Adipocyte (in vitro differentiated cells): Measurements from ENCODE around the gene CLDN5.

Experiments used
- DNase-seq: peaks from one replicate; pipeline ENCODE4 v3.0.0-alpha.2; 2015; ENCODE audit warnings: low read depth
- H3K27me3 ChIP-seq: replicated peaks from 2 replicates; pipeline ENCODE4 v1.7.0; 2013; ENCODE audit warnings: mild to moderate bottlenecking, low read length, moderate library complexity; ENCODE audit not compliant: control insufficient read depth, insufficient read depth
- H3K36me3 ChIP-seq: 2 replicates; pipeline ENCODE4 v1.7.0; 2013; ENCODE audit warnings: low read length, mild to moderate bottlenecking, moderate library complexity; ENCODE audit not compliant: control insufficient read depth, insufficient read depth, severe bottlenecking
- H3K4me1 ChIP-seq: 2 replicates; pipeline ENCODE4 v1.7.0; 2013; ENCODE audit warnings: mild to moderate bottlenecking, low read length, moderate library complexity; ENCODE audit not compliant: control insufficient read depth, insufficient read depth
- H3K4me3 ChIP-seq: 2 replicates; pipeline ENCODE4 v1.7.0; 2013; ENCODE audit warnings: mild to moderate bottlenecking, low read length, moderate library complexity
- H3K9ac ChIP-seq: 2 replicates; pipeline ENCODE4 v1.7.0; 2013; ENCODE audit warnings: mild to moderate bottlenecking, low read length, moderate library complexity
- H3K9me3 ChIP-seq: 2 replicates; pipeline ENCODE4 v1.7.0; 2013; ENCODE audit warnings: mild to moderate bottlenecking, low read length, moderate library complexity; ENCODE audit not compliant: control insufficient read depth

CLDN5 gene

DNA sequence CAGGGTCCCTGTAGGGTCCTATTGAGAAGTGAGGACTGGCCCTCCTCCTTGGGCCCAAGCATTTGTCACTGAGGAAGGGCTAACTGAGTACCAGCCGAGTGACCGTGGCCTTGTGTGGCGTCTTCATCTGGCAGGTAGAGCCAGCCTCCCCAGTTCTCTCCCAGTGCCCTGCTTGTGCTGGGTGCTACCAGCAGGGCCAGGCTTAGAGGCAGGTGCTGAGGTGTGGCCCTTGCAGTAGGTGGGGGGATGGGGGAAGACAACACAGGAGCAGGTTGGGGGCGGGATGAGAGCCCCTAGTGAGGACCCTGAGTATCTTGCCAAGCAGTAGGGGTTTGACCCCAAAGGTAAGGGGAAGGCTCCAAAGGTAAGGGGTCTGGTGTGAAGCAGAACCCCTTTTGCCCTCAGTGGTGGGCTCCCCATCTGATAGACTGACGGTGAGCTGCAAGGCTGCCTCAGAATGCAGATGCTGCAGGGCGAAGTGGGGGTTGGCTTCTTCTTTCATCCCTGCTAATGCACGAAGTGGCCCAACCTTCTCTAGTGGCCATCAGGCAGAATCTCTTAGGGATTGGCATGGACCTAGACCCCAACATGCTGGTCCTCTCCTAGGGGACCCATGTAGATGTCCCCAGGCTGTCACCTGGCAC lies 24.9 kb downstream of the CLDN5 start:
- Histone ChIP-seq H3K9ac (no peak overlapping the region), H3K36me3 (no peaks in the 10 kb centered on the region), H3K4me3 (no peak overlapping the region), H3K4me1 (no peaks in the 10 kb centered on the region), H3K9me3 (no peaks in the 10 kb centered on the region), H3K27me3 (no peaks in the 10 kb centered on the region)
- no peak for DNase-seq

DNA sequence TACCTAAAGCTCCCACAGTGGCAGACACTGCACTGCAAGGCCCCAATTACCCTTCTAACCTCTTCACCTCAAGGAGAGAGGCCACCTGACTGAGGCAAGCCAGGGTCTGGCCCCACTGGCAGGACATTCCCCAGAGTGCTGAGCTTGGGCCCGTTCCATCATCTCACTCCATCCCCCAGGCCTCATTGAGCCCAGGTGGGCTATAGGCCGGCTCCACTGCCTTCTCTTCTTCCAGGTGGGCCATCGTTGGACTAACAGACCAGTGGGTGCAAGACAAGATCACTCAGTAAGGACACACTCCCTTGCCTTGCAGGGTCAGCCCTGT lies 25.4 kb downstream of the CLDN5 start:
- no peak overlapping the region for H3K4me3 ChIP-seq
- no peaks in the 10 kb centered on the region for H3K9me3 ChIP-seq
- DNase-seq = no peak
- no peaks in the 10 kb centered on the region for H3K4me1 ChIP-seq
- H3K36me3 ChIP-seq = no peaks in the 10 kb centered on the region
- H3K27me3 ChIP-seq = no peaks in the 10 kb centered on the region
- no peak overlapping the region for H3K9ac ChIP-seq

DNA sequence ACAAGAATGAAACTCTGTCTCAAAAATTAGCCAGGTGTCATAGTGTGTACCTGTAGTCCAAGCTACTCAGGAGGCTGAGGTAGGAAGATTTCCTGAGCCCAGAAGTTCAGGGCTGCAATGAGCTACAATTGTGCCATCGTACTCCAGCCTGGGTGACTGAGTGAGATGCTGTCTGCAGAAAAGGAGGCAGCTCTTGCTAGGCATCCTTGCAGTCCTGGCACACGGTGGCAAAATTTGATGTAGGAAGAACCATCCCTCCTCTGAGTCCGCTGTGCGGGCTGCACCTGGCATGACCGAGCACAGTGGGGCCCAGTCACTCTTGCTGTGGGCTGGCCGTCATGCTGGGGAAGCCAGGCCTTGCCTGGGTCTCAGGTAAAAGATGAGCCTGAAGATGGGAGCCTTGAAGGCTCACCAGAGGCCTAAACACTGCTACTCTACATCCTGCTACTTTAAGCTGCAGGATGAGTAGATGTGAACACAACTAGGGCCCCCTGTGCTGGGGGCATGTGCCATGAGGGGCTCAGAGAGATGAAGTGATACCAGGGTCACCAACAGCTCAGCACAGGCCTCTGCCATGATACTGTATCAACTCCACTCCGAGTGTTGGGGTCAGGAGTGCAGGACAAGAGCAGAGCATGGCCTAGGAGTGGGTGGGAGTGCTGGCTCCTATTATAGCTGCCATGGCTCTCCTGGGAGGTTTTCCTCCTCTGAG lies 25.9 kb downstream of the CLDN5 start:
- no peaks in the 10 kb centered on the region for H3K36me3 ChIP-seq
- no peaks in the 10 kb centered on the region for H3K4me1 ChIP-seq
- H3K4me3 ChIP-seq = no peak overlapping the region
- H3K9me3 ChIP-seq = no peaks in the 10 kb centered on the region
- H3K9ac ChIP-seq = no peak overlapping the region
- no peak for DNase-seq
- no peaks in the 10 kb centered on the region for H3K27me3 ChIP-seq

DNA sequence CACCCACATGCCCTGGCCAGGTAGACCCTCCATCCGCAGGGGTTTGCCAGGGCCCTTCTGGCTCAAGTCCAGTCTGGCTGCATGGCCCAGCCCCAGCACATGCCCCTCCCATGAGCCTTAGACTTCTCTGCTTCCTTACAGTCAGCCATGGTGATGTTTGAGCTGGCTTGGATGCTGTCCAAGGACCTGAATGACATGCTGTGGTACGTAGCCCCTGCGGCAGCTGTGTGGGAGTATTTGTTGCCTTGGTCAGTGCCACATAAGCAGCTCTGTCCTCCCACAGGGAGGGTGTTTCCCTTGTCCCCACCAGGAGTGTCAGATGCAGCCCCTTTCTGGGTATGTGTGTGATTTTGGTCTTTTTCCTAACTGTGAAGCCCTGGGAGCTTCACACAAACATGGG lies 27.0 kb downstream of the CLDN5 start:
- Histone ChIP-seq H3K4me1 (no peaks in the 10 kb centered on the region), H3K27me3 (no peaks in the 10 kb centered on the region), H3K9ac (no peak overlapping the region), H3K4me3 (no peak overlapping the region), H3K36me3 (no peaks in the 10 kb centered on the region), H3K9me3 (no peaks in the 10 kb centered on the region)
- DNase-seq = peak; percentile 32

DNA sequence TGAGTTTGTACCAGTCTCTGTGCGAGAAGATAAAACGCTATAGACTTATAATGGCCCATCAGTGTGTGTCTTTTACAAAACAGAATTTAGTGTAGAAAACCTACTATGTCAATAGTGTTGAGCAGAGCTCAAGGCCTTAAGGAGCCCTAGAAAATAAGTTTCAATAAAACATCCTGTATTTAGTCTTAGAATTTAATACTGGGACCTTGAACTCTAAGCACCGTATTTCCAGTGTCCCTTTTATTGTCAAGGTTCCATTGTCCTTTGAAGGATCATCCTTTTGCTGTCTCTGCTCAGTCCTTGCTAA lies 27.9 kb downstream of the CLDN5 start:
- no peaks in the 10 kb centered on the region for H3K27me3 ChIP-seq
- H3K9me3 ChIP-seq = no peaks in the 10 kb centered on the region
- no peaks in the 10 kb centered on the region for H3K4me1 ChIP-seq
- H3K4me3 ChIP-seq = no peak overlapping the region
- H3K9ac ChIP-seq = no peak overlapping the region
- no peak for DNase-seq
- H3K36me3 ChIP-seq = no peaks in the 10 kb centered on the region

DNA sequence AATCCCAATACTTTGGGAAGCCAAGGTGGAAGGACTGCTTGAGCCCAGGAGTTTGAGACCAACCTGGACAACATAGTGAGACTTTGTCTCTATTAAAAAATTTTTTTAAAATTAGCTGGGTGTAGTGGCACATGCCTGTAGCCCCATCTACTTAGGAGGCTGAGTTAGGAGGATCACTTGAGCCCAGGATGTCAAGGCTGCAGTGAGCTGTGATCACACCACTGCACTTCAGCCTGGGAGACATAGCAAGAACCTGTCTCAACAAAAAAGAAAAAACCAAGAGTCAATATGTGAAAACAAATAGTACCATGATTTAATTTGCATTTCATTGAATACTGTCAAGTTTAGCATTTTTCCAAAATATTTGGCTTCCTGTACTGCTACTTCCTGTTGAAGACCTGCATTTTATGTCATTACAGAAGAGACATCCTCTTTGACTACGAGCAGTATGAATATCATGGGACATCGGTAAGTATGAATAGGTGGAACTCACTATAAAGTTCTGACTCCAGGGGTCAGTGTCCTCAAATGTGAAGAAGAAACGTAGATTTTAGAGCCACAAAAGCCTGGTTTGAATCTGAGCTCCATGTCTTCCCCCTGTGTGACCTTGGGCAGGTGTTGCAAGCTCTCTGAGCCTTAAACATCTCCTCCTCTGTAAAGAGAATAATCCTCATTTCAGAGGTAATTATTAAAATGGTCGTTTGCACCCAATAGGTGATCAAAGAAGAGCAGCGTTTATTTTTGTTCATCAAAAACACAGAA lies 28.5 kb downstream of the CLDN5 start:
- Histone ChIP-seq H3K9ac (no peak overlapping the region), H3K36me3 (no peaks in the 10 kb centered on the region), H3K27me3 (no peaks in the 10 kb centered on the region), H3K9me3 (no peaks in the 10 kb centered on the region), H3K4me1 (no peaks in the 10 kb centered on the region), H3K4me3 (no peak overlapping the region)
- peak; percentile 25 for DNase-seq

DNA sequence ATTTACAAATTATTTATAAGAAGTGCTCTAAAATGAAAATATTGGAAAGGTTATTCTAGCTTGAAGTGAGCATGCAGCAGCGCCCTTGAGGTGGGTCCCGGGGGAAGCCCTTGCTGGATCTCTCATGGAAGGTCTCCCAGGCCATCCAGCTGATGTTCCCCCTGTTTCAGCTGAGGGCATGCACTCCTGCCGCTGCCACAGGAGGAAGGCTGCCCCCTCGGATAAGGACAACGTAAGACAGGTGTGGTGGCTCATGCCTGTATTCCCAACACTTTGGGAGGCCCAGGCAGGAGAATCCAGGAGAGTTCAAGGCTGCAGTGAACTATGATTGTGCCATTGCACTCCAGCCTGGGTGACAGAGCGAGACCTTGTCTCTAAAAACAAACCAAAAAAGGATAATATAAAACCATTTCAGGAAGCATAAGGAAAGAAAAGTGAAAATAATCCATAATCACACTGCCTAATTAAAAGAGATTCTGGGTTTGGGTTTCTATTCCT lies 29.5 kb downstream of the CLDN5 start:
- no peaks in the 10 kb centered on the region for H3K27me3 ChIP-seq
- no peaks in the 10 kb centered on the region for H3K36me3 ChIP-seq
- H3K9ac ChIP-seq = no peak overlapping the region
- no peak for DNase-seq
- no peaks in the 10 kb centered on the region for H3K4me1 ChIP-seq
- H3K9me3 ChIP-seq = no peaks in the 10 kb centered on the region
- no peak overlapping the region for H3K4me3 ChIP-seq

DNA sequence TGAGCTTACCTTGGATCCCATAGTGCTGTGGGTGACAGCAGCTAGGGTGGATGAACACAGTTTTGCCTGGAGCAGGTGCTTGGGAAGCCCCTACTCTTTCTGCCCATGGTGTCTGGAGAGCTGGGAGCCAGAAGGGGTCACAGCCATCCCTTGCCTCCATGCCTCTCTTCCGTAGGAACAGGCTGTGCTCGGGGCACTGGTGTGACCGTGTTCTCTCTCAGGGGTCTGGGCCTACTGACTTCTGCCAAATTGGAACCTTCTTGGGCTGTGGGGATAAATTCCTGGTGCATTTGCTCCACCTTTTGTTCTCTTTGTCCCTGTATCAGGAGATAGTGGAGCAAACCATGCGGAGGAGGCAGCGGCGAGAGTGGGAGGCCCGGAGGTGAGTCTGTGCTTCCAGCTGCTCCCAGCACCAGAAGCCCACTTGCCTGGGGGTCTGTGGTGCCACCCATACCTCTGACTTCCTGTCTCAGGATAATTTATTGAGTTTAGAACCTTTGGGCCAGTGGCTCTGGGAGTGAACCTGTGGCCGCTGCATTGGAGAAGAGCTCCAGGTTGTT lies 30.1 kb downstream of the CLDN5 start:
- Histone ChIP-seq H3K36me3 (no peaks in the 10 kb centered on the region), H3K9me3 (no peaks in the 10 kb centered on the region), H3K4me1 (no peaks in the 10 kb centered on the region), H3K4me3 (no peak overlapping the region), H3K9ac (no peak overlapping the region), H3K27me3 (no peaks in the 10 kb centered on the region)
- no peak for DNase-seq

DNA sequence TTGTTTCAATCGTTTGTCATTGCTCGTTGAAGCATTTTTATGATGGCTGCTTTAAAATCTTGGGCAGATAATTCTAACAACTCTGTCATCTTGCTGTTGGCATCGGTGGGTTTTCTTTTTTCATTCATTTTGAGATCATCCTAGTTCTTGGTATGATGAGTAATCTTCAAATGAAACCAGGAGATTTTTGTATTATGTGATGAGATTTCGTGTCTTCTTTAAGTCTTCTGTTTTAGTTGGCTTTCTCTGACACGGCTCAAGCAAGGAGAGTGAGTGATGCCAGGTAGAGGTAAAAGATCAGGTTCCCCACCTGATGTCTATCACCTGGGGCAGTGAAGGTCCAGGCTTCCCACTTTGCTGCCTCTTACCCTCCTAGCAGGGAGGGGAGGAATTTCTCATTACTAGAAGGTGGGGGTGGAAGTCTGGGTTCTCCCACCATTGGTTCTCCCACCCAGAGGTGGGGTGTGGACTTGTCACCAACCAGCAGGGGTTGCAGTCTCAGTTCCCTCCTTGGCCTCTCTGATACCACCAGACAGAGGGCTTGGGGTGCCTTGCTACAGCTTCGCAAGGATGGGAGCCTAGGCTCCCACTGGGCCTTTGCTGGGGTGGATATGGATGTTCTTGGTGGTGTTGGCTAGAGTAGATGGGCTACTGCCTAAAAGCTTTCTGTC lies 31.6 kb downstream of the CLDN5 start:
- no peaks in the 10 kb centered on the region for H3K9me3 ChIP-seq
- H3K27me3 ChIP-seq = no peaks in the 10 kb centered on the region
- no peak for DNase-seq
- no peak overlapping the region for H3K9ac ChIP-seq
- no peaks in the 10 kb centered on the region for H3K36me3 ChIP-seq
- no peak overlapping the region for H3K4me3 ChIP-seq
- H3K4me1 ChIP-seq = no peaks in the 10 kb centered on the region

DNA sequence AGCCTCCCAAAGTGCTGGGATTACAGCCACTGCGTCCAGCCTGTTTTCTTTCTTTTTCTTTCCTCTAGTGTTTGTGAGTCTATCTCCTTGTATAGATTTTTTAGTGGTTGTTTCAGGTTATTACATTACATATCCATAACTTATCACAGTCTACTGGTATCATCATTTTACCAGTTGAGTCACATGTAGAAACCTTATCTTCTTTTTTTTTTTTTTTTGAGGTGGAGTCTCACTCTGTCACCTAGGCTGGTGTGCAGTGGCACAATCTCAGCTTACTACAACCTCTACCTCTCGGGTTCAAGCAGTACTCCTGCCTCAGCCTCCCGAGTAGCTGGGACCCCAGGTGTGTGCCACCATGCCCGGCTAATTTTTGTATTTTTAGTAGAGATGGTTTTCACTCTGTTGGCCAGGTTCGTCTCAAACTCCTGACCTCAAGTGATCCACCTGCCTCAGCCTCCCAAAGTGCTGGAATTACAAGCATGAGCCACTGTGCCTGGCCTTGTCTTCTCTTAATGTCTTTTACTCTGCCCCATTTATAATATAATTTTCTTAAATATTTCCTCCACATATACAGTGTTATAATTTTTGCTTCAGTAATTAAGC lies 33.5 kb downstream of the CLDN5 start:
- Histone ChIP-seq H3K4me3 (no peak overlapping the region), H3K27me3 (no peaks in the 10 kb centered on the region), H3K9me3 (no peaks in the 10 kb centered on the region), H3K36me3 (no peaks in the 10 kb centered on the region), H3K9ac (no peak overlapping the region), H3K4me1 (no peaks in the 10 kb centered on the region)
- no peak for DNase-seq
